ENCODE measurements around the gene PPIG. TPM values are rescaled to one million over a fixed set of nuclear protein-coding genes. Genes with fewer than 3 reads are reported as not detected.
"Not testable (repeated sequence)": the region's sequence is repeated elsewhere in the genome, so short reads cannot be mapped to it uniquely, and the experiment has no call there.

Gene PPIG
- 42.3 TPM for polyA plus RNA-seq (2013, experiment 1 of 2; ENCODE audit: insufficient read length)
- 38.1 TPM for polyA plus RNA-seq (2013, experiment 2 of 2; ENCODE audit: insufficient read length)

GRCh38 chr2:169584005-169584877, at the start of gene PPIG:
Gene PPIG (plus strand): TSS chr2:169584351. CDS start chr2:169604042, 19,691 bp downstream.
- DNase-seq = peak; percentile 93

GRCh38 chr2:169539460-169539859, 44.7 kb upstream of the PPIG start:
- not testable (repeated sequence) for DNase-seq

- no peak for DNase-seq
These were observed 44.0 kb upstream of the PPIG start for GRCh38 chr2:169540146-169540545.

GRCh38 chr2:169542433-169542832, 41.7 kb upstream of the PPIG start:
- DNase-seq = no peak

GRCh38 chr2:169546756-169547155, 37.4 kb upstream of the PPIG start:
- DNase-seq = no peak

GRCh38 chr2:169561364-169561763, 22.8 kb upstream of the PPIG start:
- no peak for DNase-seq

- DNase-seq = not testable (repeated sequence)
These were observed 22.1 kb upstream of the PPIG start for GRCh38 chr2:169562084-169562483.

- no peak for DNase-seq
These were observed 21.6 kb upstream of the PPIG start for GRCh38 chr2:169562519-169562918.

GRCh38 chr2:169565686-169566085, 18.5 kb upstream of the PPIG start:
- no peak for DNase-seq

GRCh38 chr2:169569948-169570347, 14.2 kb upstream of the PPIG start:
- DNase-seq = no peak

- not testable (repeated sequence) for DNase-seq
These were observed 13.4 kb upstream of the PPIG start for GRCh38 chr2:169570752-169571151.

GRCh38 chr2:169571571-169571970, 12.6 kb upstream of the PPIG start:
- no peak for DNase-seq

GRCh38 chr2:169572189-169572588, 12.0 kb upstream of the PPIG start:
- no peak for DNase-seq

GRCh38 chr2:169572821-169573159, 11.4 kb upstream of the PPIG start:
- DNase-seq = no peak

GRCh38 chr2:169573160-169573973, 10.8 kb upstream of the PPIG start, which contains the start of gene FASTKD1:
Gene FASTKD1 (minus strand): TSS chr2:169573865. CDS start chr2:169572029, 1,836 bp downstream.
- peak; percentile 84 for DNase-seq

- DNase-seq = no peak
These were observed 10.2 kb upstream of the PPIG start for GRCh38 chr2:169573974-169574299.

GRCh38 chr2:169574539-169574938, 9.6 kb upstream of the PPIG start:
- not testable (repeated sequence) for DNase-seq

- not testable (repeated sequence) for DNase-seq
These were observed 8.9 kb upstream of the PPIG start for GRCh38 chr2:169575264-169575663.

GRCh38 chr2:169579044-169579443, 5.1 kb upstream of the PPIG start:
- DNase-seq = no peak

GRCh38 chr2:169582552-169583266, 1.4 kb upstream of the PPIG start:
- not testable (repeated sequence) for DNase-seq

GRCh38 chr2:169583518-169583917, 633 bp upstream of the PPIG start:
- no peak for DNase-seq

GRCh38 chr2:169585673-169586072, 1.5 kb downstream of the PPIG start:
- no peak for DNase-seq

GRCh38 chr2:169590804-169591203, 6.7 kb downstream of the PPIG start:
- no peak for DNase-seq

Data from fibroblast of skin of abdomen (primary cell).